Spleen (tissue), 11 donors: ENCODE results near the gene TNS4. TPM values are rescaled to one million over a fixed set of nuclear protein-coding genes. Genes with fewer than 3 reads are reported as not detected.

Experiments used
- DNase-seq: peaks from one replicate; pipeline ENCODE4 v3.0.0-alpha.2; 2020
- H3K27ac ChIP-seq, 8 donors: fragments of 200-600 bp; sonication (generic) in 7 of 8; 1 replicate in 4 of 8; 2 replicates in 4 of 8; pipeline versions ENCODE4 v1.5.0 to v1.8.0; 2016 to 2021; ENCODE audit warnings: inconsistent platforms in 4 of 8, mild to moderate bottlenecking in 4 of 8, moderate library complexity in 1 of 8
- H3K27me3 ChIP-seq, 7 donors: fragments of 200-600 bp; sonication (generic) in 6 of 7; replicated peaks in 1 of 7; 1 replicate in 4 of 7; 2 replicates in 3 of 7; pipeline versions ENCODE4 v1.5.0 to v1.8.0; 2016 to 2021; ENCODE audit warnings: inconsistent platforms in 3 of 7, mild to moderate bottlenecking in 1 of 7
- H3K36me3 ChIP-seq, 6 donors: fragments of 200-600 bp; sonication (generic) in 5 of 6; 1 replicate in 4 of 6; 2 replicates in 2 of 6; pipeline versions ENCODE4 v1.5.0 to v1.8.0; 2016 to 2021; ENCODE audit warnings: inconsistent platforms in 2 of 6
- H3K4me1 ChIP-seq, 6 donors: fragments of 200-600 bp; sonication (generic) in 5 of 6; 1 replicate in 3 of 6; 2 replicates in 3 of 6; pipeline versions ENCODE4 v1.5.0 to v1.8.0; 2016 to 2021; ENCODE audit warnings: inconsistent platforms in 3 of 6
- H3K4me3 ChIP-seq, 8 donors: fragments of 200-600 bp; sonication (generic) in 7 of 8; 1 replicate in 4 of 8; 2 replicates in 4 of 8; pipeline versions ENCODE4 v1.5.0 to v1.8.0; 2016 to 2021; ENCODE audit warnings: inconsistent platforms in 4 of 8, mild to moderate bottlenecking in 4 of 8, moderate library complexity in 2 of 8
- H3K9me3 ChIP-seq, 8 donors: fragments of 200-600 bp; sonication (generic) in 7 of 8; 1 replicate in 4 of 8; 2 replicates in 4 of 8; pipeline versions ENCODE4 v1.5.0 to v1.8.0; 2016 to 2021; ENCODE audit warnings: inconsistent platforms in 4 of 8
- POLR2A ChIP-seq, 3 donors: fragments of 450-650 bp; IDR thresholded peaks; one replicate each; pipeline ENCODE4 v1.5.1; 2017; ENCODE audit warnings: antibody characterized with exemption in 3 of 3, mild to moderate bottlenecking in 1 of 3
- POLR2AphosphoS5 ChIP-seq, 3 donors: sonication (generic); formaldehyde crosslinking; IDR thresholded peaks; one replicate each; pipeline ENCODE4 v1.5.1; 2017; ENCODE audit warnings: antibody characterized with exemption in 3 of 3
- WGBS, 5 donors: extraction: QIAGEN DNeasy Blood & Tissue Kit in 3 of 5; methylation state at CpG; one replicate each; pipeline versions ENCODE4 v1.1.5 to v1.1.7; 2013 to 2018; 5-methylcytosine and 5-hydroxymethylcytosine counted together
- intact Hi-C: fragments of 100-400 bp; cut with DNase I; formaldehyde crosslinking; loops from one replicate; pipeline ENCODE4 v1.15.0; 2023; ENCODE audit warnings: low total_unique reads
- polyA plus RNA-seq, 3 donors: library from polyadenylated mRNA; stranded (reverse); fragments of 200-250 nt; gene quantifications; one replicate each; pipeline ENCODE4 v1.2.1, GENCODE V29; 2013
- total RNA-seq, 7 donors: library from RNA; depleted of rRNA in 3 of 7; stranded (reverse); fragments of >200 nt in 3 of 7; fragmentation: NEBNext Ultra II Directional in 4 of 7; extraction: Animal tissue kit (Norgen Biotek cat#: 25700) in 4 of 7; gene quantifications; one replicate each; pipeline versions ENCODE4 v1.1.0 to v1.2.1, GENCODE V29; 2016 to 2021
- TF ChIP-seq, protein P1 (sequence below), 11 experiments: fragments of 200-600 bp in 7 of 11; fragments of 450-650 bp in 4 of 11; sonication (generic) in 4 of 11; IDR thresholded peaks in 8 of 11; conservative IDR thresholded peaks in 3 of 11; 1 replicate in 7 of 11; 2 replicates in 4 of 11; pipeline versions ENCODE4 v1.4.0 to v1.8.0; 2016 to 2021; ENCODE audit warnings: antibody characterized with exemption in 11 of 11, inconsistent platforms in 4 of 11, mild to moderate bottlenecking in 1 of 11
- donor health status: healthy with polysubstance abuse.
- donor health status: DM: no; HTN: no; CAD: no; lungs with moderate emphysema.
- donor health status: DM: no; HTN: no; CAD: no.
- donor health status: Bipolar disorder and iron deficiency.
- donor health status: healthy.
- donor health status: DM: no; HTN: no; CAD: no.
- donor health status: DM: yes; HTN: yes; CAD: no.

The TNS4 gene
- total and polyA plus RNA-seq, 10 donors: 0.14 to 1.3 (median 0.37) TPM; not detected in 1

- intact Hi-C loops: no loop called here
- peaks cover 0 to 72% (median 36%) of the 10 kb centered on the region in 6 donors for H3K4me1 ChIP-seq
- H3K36me3 ChIP-seq: peaks cover 0 to 34% (median 16%) of the 10 kb centered on the region in 6 donors
- peak overlapping the region in 5 of 8 donors; percentile 9 to 67 (median 38) for H3K27ac ChIP-seq
- TF ChIP-seq, protein P1, sequence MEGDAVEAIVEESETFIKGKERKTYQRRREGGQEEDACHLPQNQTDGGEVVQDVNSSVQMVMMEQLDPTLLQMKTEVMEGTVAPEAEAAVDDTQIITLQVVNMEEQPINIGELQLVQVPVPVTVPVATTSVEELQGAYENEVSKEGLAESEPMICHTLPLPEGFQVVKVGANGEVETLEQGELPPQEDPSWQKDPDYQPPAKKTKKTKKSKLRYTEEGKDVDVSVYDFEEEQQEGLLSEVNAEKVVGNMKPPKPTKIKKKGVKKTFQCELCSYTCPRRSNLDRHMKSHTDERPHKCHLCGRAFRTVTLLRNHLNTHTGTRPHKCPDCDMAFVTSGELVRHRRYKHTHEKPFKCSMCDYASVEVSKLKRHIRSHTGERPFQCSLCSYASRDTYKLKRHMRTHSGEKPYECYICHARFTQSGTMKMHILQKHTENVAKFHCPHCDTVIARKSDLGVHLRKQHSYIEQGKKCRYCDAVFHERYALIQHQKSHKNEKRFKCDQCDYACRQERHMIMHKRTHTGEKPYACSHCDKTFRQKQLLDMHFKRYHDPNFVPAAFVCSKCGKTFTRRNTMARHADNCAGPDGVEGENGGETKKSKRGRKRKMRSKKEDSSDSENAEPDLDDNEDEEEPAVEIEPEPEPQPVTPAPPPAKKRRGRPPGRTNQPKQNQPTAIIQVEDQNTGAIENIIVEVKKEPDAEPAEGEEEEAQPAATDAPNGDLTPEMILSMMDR (IDR thresholded peaks at IDR 0.05 in 8 of 11, conservative IDR thresholded peaks at IDR 0.05 in 3 of 11): no peak
- TF ChIP-seq POLR2AphosphoS5 (IDR thresholded peaks at IDR 0.05): no peak
- H3K9me3 ChIP-seq: no peaks in the 10 kb centered on the region
- DNase-seq: no peak
- no peaks in the 10 kb centered on the region for H3K27me3 ChIP-seq
- WGBS, 5 donors: 56 to 79% (median 76%) methylated on average over 3 of the region's 3 CpGs
- no peak overlapping the region for H3K4me3 ChIP-seq
Observed at GRCh38 chr17:40460604-40460967, 40.8 kb downstream of the TNS4 start.

DNA sequence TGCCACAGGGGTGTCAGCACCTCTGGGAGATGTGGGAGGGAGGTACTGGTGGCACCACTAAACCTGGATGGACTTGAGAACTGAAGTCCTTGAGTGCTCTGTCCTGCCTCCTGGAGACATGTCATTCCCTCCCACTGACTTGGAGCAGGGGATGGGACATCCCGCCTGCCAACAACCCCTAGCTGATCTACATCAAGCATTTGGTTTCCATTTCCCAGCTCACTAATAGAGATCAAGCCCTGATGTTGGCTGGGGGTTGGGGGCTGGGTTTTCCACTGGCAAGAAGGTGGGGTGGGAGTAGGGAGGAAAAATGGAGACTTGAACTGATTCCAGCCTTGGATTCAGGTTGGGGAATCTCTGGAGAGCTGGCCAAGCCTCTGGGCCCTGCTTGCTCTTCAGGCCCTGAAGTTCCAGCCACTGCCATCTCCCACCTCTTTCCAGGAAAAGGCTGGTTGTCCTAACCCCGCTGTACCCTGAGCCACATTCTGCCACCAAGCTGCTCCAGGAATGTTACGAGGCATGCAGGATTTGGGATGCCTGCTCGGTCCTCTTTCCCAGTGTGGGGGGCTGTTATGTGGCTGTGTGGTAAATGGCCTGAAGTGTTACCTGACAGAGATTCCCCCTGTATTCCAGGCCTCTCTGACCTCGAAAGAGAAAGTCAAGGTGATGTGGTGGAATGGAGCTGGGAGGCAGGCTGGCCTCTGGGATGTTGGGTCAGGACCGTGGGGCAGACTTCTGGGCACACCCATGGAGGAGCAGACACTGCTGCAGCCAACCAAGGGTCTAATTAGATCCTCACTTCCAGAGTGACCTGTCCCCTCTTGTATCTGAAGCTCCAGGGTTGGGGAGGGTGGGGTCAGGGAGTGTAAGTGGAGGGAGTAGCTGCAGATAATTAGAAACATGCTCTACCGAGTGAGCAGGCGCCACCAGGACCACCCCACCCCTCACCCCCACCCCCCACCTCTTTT is 41.5 kb downstream of the TNS4 start:
- Histone ChIP-seq H3K27me3 (no peaks in the 10 kb centered on the region), H3K4me1 (peaks cover 0 to 75% (median 36%) of the 10 kb centered on the region in 6 donors), H3K36me3 (peaks cover 0 to 41% (median 19%) of the 10 kb centered on the region in 6 donors), H3K4me3 (no peak overlapping the region), H3K9me3 (no peaks in the 10 kb centered on the region), H3K27ac (peak overlapping the region in 5 of 8 donors; percentile 9 to 67 (median 49))
- TF ChIP-seq, protein P1 (IDR thresholded peaks at IDR 0.05 in 8 of 11, conservative IDR thresholded peaks at IDR 0.05 in 3 of 11): no peak
- TF ChIP-seq POLR2A (IDR thresholded peaks at IDR 0.05) (no peak), POLR2AphosphoS5 (IDR thresholded peaks at IDR 0.05) (peak in 2 of 3 donors; percentile 28 to 54)
- intact Hi-C loops: no loop called here
- WGBS, 5 donors: 64 to 74% (median 71%) methylated on average over 8 of the region's 8 CpGs
- DNase-seq: no peak

DNA sequence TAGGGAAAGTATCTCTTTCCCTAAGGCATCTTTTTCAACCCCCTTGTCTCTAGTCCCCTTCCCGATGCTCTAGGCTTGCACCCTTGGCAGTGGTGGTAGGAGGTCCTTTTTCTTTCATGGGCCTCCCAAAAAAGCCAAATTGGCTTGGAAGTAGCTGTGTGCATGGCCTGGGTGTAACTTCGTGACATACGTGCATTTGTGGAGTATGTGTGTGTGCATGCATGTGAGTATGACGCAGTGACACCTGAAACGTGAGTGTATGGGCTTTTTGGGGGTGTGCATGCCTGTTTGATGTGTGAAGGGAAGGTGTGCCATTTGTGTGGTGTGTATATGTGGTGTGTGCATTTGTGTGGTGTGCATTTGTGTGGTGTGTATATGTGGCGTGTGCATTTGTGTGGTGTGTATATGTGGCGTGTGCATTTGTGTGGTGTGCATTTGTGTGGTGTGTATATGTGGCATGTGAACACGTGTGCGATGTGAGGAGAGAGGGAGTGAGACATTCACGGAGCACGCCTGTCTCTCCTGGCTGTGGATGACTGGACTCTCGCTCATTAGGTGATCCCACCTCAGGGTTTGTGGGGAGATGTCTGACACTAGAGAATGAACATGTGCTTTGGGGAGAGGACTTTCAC is 42.5 kb downstream of the TNS4 start:
- TF ChIP-seq POLR2AphosphoS5 (IDR thresholded peaks at IDR 0.05) (peak in 1 of 3 donors; percentile 30), POLR2A (IDR thresholded peaks at IDR 0.05) (no peak)
- peaks cover 0 to 84% (median 36%) of the 10 kb centered on the region in 6 donors for H3K4me1 ChIP-seq
- no peaks in the 10 kb centered on the region for H3K27me3 ChIP-seq
- peak overlapping the region in 5 of 8 donors; percentile 9 to 67 (median 51) for H3K27ac ChIP-seq
- no peak for DNase-seq
- 80 to 93% (median 87%) methylated on average over 12 of the region's 12 CpGs for WGBS, 5 donors
- no peak overlapping the region for H3K4me3 ChIP-seq
- H3K9me3 ChIP-seq: no peaks in the 10 kb centered on the region
- intact Hi-C loops: no loop called here
- peaks cover 0 to 51% (median 24%) of the 10 kb centered on the region in 6 donors for H3K36me3 ChIP-seq

DNA sequence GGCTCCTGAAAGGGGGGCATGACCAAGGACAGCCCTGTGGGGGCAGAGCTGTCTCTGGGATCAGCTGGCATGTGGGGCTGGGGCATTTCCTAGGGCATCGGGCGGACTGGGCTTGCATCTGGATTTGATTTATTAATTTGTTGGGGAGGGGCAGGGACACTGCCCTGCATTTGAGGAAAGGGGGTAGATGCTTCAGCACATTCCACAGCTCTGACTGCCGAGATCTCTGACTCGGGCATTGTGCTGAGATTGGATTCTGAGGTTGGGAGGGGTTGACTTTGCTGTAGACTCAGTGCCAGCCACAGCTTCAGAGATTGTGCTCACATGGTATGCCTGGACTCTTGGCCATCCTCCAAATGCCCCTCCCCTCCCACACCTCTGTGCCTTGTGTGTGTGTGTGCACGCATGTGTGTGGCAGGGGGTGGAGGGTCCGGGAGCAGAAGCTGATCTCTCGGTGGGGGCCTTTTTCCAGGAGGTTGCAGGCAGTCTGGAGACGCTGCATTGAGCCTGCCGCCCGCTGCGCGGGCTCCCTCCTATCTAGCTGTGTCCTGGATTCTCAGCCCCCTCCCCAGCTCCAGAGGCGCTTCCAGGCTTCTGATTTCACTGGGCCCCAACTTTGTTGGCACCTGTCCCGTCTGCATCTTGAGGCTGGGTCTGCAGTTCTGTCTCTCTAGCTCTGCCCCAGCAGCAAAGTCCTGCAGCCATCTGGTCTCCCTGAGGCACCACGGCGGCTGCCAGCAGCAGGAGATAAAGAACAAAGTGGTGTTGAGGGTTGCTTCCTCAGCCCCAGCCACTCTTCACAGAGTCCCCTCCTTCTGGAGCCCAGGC is 43.2 kb downstream of the TNS4 start:
- peak overlapping the region in 5 of 8 donors; percentile 3 to 67 (median 44) for H3K27ac ChIP-seq
- no peak for DNase-seq
- 64 to 80% (median 75%) methylated on average over 7 to 16 of the region's 16 CpGs for WGBS, 5 donors
- no peaks in the 10 kb centered on the region for H3K9me3 ChIP-seq
- no peaks in the 10 kb centered on the region for H3K27me3 ChIP-seq
- H3K4me1 ChIP-seq: peaks cover 0 to 92% (median 36%) of the 10 kb centered on the region in 6 donors
- peak; percentile 5 to 54 (median 53) for TF ChIP-seq POLR2AphosphoS5 (IDR thresholded peaks at IDR 0.05)
- TF ChIP-seq, protein P1 (IDR thresholded peaks at IDR 0.05 in 8 of 11, conservative IDR thresholded peaks at IDR 0.05 in 3 of 11): no peak
- H3K36me3 ChIP-seq: peaks cover 0 to 58% (median 32%) of the 10 kb centered on the region in 6 donors
- H3K4me3 ChIP-seq: no peak overlapping the region
- intact Hi-C loops: no loop called here
